GM18520 (cell line): ENCODE data around the gene ARSB.
"Not testable (repeated sequence)": the region's sequence is repeated elsewhere in the genome, so short reads cannot be mapped to it uniquely, and the experiment has no call there.

Source experiments
- ATAC-seq: cut with Tn5 transposase; IDR thresholded peaks from one replicate; pipeline ENCODE4 v1.9.1; 2021; ENCODE audit not compliant: unreplicated experiment

The ARSB gene

DNA sequence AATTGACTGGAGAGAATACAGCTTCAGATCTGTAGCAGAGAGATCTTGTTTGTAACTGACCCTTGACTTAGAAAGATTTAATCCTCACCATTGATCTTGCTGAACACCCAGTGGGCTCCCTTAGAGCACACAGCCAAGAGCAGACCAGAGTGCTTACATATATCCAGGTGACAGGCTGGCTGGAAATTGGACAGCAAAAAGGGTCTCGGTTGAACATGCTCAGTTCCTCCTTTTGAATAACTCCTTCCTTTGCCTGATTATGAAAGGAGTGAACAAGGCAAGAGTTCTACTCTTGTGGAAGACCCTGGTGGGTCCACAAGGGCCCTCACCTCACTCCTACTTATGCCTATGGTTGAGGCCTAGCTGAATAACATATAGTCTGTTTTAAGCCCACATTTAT lies 202.4 kb downstream of the ARSB start:
- no peak for ATAC-seq

DNA sequence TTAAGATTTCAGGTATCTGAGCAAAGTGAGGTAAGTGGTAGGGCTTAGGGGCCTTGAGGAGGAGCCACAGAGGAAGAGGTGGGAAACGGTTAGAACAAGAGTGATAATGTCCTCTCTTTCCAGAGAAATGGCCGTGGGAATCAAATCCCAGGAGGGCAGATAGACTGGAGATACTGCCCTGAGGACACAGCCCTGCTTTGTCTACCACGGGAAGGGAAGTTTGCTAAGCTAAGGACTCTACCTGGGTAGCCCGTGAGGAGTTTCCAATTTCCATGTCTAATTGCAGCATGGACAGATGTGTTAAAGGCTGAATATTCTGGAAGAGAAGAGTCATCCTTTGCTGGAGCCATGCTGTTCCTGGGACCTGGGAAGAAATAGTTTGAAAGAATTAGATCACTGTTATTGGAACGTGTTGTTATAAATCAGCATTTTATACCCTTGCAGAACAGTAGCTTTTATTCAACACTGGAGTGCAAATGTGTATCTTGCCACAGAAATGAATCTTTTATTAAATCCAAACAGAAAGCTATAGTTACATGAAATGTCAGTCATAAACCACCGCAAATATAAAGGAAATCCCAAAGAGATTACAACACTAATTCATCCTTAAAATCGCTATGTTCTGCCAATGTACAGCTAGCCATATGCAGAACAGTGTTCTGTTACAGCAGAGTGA lies 203.4 kb downstream of the ARSB start:
- no peak for ATAC-seq

DNA sequence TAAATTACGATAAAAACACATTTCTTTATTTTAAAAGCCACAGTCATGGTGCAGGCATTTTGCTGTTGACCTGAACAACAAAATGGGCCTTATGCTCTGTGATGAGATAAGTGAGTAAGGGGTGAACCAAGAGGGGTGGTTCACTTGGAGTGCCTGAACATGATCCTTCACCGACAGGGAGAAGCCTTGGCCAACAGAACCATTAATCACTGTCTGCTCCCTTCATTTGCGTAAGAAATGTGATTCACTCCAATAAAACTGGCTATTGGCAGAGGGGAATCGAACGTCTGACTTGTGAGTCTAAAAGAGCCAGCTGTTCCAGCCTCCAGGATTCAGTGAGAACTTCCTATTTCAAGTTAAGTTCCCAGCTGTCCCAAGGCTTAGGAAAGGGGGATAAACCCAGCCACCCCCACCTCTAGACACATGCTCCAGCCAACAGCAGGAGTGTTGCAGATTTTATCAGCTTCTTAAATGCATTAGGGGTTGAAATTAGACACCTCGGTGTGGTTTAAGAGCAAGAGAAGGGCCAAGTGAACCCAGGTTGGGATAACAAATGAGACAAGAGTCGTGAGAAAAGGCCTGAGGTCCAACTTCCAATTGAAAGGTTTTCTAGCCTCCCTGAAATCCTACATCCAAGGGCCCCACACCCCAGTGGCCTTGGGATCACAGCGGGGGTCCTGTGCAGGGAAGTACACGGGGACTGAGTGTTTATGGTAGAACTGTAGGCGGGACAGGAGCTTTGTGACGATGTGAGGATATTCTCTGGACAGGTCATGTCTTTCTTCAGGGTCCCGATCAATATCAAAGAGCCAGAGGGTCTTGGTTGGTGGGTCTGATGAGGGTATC lies 205.1 kb downstream of the ARSB start:
- ATAC-seq, result no peak

DNA sequence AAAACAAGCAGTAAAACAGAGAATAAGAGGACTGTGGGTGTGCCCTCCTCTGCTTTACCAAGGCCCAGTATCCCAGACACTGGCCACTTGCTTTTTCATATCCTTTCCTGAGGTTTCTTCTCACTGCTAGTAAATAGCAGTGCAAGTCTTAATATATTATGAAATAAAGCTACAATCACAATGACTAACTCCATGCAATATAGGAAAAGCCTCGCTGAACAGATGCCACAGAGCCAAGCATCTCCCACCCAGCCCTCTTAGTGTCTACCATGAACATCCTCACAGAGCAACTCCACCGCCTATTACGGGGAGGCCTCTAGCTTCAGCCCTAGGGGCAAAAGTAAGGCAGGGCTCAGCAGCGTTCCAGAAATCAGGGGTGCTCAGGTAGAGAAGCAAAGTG lies 205.8 kb downstream of the ARSB start:
- ATAC-seq, result no peak

DNA sequence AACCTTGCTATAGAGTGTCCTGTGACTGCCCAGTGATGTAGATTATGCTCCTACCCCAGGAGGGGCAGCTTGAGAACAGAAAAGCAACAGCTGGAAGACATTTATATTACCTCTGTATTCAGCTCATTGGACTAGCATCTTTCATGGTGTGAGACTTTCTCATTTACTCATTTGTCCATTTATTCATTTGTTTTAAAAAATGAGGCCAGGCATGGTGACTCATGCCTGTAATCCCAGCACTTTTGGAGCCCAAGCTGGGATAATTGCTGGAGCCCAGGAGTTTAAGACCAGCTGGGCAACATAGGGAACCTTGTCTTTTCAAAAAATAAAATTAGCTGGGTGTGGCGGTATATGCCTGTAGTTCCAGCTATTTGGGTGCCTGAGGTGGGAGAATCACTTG lies 206.6 kb downstream of the ARSB start:
- no peak for ATAC-seq

DNA sequence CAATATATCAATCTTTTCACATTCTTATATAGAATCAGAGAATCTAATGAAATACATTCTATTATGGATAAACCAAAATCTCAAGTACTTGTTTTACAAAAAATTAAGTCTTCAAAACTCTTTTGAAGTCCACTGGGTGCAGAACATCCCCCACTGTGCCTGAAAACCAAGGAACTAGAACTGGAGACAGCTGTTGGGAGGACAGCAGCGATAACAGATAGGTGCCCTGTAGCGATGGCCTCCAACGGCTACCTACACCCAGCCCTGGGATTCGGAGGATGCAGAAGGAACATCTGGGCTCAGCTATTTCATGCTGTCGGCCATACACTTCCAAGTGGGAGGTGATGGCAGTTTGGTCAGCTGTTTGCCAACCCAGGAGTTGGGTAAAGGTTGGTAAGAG lies 207.2 kb downstream of the ARSB start:
- ATAC-seq, result no peak

DNA sequence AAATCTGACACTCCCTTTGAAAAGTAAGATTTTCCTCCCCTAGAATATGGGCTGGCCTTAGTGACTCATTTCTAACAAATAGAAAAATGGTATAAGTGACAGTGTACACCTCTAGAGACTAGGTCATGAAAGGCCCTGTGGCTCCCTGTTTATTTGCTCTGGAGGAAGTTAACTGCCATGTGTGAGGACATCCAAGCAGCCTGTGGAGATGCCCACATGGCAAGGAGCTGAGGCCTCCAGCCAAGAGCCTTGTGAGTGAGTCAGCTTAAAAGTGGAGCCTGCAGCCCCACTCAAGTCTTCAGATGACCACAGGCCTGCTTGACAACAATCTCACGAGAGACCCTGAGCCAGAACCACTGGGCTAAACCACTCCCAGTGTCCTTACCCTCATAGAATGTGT lies 208.5 kb downstream of the ARSB start:
- ATAC-seq, result no peak

DNA sequence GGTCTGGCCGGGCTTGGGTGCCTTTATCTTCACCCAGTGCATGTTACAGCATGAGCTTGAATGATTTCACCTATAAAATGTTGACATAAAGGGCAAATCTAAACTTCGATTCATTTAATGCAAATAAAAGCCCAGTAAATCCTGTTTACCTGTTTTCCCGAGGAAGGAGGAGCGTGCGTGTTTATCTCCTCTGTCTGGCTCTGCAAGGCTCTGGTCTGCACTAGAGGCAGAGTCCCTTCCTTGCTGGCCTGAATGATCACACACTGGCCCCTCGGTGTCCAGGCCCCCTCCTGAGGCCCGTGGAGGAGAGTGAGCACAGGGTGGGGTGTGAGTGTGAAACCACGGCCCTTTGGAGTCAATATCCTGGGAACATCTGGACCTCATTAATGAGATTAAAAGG lies 211.5 kb downstream of the ARSB start:
- no peak for ATAC-seq

DNA sequence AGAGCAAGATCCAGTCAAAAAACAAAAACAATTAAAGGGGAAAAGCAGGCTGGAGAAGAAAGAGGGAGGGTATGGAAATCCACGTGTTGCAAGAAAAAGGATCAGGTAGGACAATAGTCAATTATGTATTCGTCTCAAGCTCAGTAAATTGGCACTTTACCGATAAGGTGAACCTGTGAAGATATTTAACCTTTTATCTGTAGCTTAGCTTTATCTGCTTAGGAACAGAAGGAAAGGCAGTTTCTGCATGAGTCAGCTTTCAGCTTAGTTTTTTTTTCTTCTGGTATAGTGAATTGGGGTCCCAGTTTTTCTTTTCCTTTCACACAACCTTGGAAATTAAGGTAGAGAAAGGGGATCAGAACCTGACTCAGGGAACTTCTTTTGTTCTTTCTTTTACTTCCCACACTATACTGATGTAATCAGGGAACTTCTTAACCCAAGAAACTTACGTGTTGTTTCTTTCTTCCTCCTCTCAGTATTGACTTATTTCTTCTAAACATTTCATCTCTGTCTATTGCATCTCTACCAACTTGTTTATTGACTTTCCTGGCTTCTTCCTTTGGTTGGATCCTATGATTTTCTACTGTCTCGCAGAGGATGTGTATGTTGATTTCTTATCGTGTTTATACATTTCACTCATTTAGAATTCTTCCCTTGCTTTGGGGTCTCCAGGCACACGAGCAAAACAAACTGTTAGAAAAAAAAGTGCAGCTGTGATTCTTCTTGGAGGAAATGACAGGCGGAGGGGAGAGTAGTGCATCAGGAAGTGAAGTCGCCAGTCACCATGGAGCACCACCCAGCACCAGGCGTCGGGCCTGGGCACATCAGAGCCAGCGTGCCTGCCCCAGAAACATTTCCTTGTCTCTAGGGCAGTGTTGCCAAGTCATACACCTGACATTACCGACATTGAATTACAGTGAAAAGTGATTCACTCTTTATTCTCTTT lies 213.6 kb downstream of the ARSB start:
- no peak for ATAC-seq

DNA sequence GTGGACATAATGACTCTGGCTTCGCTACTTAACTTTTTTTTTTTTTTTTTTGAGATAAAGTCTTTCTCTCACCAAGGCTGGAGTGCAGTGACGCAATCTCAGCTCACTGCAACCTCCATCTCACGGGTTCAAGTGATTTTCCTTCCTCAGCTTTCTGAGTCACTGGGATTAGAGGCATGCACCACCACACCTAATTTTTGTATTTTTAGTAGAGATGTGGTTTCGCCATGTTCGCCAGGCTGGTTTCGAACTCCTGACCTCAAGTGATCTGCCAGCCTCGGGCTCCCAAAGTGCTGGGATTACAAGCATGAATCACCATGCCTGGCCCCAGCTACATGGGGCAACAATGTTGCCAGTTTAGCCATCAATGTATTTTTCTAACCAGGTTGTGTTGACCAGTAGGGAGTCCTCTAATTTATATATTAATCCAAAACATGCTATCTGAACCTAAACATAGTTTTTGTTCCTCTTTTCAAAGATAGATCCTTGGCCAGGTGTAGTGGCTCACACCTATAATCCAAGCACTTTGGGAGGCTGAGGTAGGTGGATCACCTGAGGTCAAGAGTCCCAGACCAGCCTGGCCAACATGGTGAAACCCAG lies 216.2 kb downstream of the ARSB start:
- no peak for ATAC-seq

DNA sequence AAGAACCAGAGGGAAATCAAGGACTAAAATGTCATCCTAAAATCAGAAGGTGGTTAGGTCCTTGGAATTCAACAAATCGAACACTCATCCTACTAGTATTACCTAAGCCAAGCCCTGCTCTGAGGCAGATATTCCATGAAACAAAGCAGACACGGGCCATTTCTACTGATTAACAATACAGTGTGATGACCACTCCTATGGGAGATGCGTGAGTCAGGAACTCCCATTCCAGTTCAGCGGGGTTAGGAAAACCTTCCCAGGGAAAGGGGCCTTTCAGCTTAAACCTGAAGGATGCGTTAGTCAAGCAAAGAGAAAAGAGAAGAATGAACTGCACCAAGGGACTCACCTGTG lies 218.7 kb downstream of the ARSB start:
- ATAC-seq, result no peak

DNA sequence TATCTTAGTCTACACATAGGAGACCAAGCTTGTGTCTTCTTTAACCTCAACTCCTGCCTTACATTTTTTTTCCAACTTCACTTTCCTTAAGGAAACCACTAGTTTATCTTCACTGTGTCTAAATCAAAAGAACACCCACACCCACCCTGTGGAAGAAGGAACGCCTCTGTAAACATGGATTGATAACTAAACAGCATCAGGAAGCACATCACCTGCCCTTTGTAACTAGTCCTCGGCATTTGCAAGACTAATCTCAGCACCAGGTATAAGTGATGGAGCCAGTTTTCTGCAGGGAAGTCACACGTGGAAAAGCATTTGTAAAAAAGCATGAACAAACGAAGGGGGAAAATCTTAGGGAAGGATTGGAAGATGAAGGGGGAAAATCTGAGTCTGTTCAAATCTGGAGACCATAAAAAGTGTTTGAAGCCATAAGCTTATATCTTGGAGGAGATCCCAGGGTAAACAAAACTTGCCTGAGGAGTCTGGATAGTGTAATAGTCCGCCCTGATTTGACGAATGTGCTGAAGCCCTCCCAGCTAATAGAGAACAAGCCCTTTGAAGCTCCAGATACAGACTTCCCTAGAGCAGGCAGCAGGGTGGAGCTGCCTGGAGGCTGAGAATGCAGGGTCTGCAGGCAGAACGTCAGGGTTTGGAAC lies 219.2 kb downstream of the ARSB start:
- no peak for ATAC-seq

DNA sequence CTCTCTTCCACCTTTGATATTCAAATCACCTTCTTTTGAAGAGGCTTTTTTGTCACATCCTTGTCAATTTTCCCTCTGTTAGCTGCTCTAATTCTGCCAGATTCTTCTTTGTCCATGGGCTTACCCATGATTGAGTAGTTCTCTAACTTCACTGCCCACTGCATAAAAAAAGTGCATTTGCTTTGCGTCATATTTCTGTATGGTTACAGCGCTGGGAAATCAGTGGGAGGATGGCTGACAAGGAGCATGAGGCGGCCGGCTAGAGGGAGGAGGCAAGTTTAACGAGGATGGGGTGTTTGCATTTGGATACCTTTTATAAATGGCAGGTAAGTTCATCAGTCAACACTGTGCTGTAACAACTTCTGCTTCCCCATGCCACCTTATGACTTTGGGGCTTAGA lies 220.0 kb downstream of the ARSB start:
- ATAC-seq, result no peak

DNA sequence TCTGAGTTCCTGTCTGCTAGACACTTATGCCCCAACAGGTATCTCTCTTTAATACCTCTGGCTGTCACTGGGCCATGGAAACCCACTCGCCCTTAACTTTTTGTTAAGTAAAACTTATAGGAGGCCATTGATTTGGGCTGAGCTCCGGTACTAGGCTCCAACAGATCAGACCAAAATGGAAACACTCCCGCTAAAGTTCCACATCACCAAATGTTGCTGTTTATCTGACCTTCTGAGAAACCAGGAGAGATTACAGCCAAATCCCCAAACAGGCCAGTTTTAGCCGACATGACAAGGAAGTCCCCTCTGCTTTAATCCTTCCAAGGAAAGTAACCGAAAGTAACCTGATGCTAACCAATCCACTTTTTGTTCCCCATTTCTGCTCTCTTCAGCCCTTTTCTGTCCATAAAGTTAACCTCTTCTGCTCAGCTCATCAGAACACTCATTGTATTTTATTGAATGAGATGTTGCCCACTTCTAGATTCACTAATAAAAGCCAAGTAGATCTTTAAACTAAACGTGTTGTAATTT lies 221.4 kb downstream of the ARSB start:
- no peak for ATAC-seq

DNA sequence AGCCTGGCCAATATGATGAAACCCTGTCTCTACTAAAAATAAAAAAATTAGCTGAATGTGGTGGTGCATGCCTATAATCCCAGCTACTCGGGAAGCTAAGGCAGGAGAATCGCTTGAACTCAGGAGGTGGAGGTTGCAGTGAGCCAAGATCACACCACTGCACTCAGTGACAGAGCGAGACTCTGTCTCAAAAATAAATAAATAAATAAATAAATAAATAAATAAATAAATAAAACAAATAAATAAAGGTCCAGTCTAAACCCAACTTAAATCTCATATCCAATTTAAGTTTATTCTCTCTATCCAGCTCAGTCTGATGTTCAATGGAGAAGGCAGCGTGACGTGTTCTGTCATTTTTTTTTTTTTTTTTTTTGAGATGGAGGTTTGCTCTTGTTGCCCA lies 222.4 kb downstream of the ARSB start:
- not testable (repeated sequence) for ATAC-seq

DNA sequence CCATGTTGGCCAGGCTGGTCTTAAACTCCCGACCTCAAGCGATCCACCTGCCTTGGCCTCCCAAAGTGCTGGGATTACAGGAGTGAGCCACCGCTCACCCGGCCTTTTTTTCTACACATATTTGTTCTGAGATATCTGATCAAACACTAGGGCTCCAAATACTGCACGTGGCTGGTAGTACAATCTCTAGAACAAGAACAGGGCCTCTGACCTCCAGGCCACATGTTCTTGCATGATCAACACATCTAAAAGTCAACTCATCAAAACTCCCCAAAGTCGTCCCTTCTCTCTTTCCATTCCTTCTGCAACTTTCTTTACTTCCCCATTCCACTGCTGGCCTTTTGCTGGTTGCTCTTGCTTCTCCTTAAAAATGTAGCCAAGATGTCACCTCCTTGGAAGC lies 223.3 kb downstream of the ARSB start:
- ATAC-seq, result no peak

DNA sequence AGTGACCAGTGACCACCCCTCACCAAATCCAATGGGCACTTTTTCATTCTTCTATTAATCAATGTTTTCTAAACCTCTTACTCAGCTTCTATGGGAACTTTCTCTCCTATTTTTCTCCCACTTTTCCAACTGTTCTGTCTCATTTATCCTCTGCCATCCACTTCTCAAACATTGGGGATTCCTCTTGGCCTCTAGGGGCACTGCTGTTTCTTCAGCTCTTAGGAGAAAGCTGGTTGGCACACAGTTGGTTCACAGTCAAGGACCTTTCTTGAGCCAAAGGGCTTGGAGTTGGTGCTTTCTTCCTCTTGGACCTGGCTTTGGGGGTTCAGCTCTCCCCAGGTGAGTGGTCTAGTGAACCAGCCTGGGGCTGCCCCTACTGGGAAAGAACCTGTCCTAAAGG lies 224.3 kb downstream of the ARSB start:
- ATAC-seq, result no peak

DNA sequence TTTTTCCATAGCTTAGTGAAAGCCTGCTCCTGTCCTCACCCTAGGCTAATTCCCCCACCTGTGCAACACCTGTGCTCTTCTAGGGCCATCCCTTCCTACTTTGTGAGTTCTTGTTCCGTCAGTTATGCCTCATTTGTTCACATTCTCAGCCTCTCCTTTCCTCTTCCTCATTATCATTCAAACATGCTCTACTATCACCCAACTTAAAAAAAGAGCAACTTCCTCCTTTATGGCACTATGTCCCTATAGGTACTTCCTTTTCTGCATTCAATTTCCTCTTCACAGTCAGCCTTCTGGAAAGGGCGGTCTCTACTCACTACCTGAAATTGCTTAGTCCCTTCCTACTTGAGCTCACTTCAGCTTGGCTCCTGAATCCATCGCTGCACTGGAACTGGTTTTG lies 224.7 kb downstream of the ARSB start:
- no peak for ATAC-seq

DNA sequence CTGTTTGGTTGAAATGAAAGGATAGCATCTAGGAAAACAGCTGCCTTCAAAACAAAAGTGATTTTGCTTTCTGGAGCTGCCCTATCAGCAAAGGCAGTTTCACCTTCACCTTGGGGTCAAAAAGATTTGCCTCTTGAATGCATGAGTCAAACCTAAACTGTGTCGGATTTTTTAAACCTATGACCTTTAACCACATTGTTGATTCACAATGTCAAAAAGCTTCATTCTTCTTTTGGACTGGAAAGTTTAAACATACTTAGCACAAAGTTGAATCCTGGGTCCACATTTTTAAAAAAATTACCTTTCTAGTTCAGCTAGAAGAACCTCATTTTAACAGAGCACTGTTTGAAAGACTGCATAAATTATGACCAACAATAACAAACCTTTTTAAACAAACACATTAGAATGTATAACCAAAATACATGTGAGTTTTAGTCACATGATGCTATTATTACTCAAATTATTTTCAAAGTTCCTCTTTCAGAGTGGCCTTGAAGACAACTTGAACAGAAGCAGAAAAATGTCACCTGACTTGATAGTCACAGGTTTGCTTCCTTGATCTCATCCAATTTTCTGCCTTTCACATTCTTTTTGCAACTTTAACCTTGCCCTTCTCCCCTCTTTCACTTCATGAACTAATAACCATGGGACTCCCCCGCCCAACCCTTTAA lies 226.8 kb downstream of the ARSB start:
- peak; percentile 66 for ATAC-seq
